H9 (cell line): ENCODE results near the gene AKR1B15. TPM values are rescaled to one million over a fixed set of nuclear protein-coding genes. Genes with fewer than 3 reads are reported as not detected.

Experiments
- DNase-seq: peaks from one replicate; pipeline ENCODE4 v3.0.0-alpha.2; 2017
- H2AFZ ChIP-seq: one replicate; pipeline ENCODE4 v1.6.1; 2013; ENCODE audit warnings: mild to moderate bottlenecking, low read length, control low read depth, moderate library complexity
- H2AK5ac ChIP-seq: 2 replicates; pipeline ENCODE4 v1.6.1; 2013; ENCODE audit warnings: low read length, control low read depth, mixed read lengths; ENCODE audit not compliant: insufficient read length
- H2BK120ac ChIP-seq: one replicate; pipeline ENCODE4 v1.6.1; 2013; ENCODE audit warnings: low read depth, mild to moderate bottlenecking, low read length, control low read depth, inconsistent platforms; ENCODE audit not compliant: poor library complexity, severe bottlenecking
- H2BK12ac ChIP-seq: 2 replicates; pipeline ENCODE4 v1.6.1; 2013; ENCODE audit warnings: low read length, control low read depth, mixed read lengths, low read depth; ENCODE audit not compliant: insufficient read length
- H2BK15ac ChIP-seq: 2 replicates; pipeline ENCODE4 v1.6.1; 2013; ENCODE audit warnings: low read depth, low read length, control low read depth
- H2BK20ac ChIP-seq: one replicate; pipeline ENCODE4 v1.6.1; 2013; ENCODE audit warnings: low read depth, mild to moderate bottlenecking, low read length, control low read depth, inconsistent platforms; ENCODE audit not compliant: poor library complexity, severe bottlenecking
- H2BK5ac ChIP-seq: 2 replicates; pipeline ENCODE4 v1.6.1; 2013; ENCODE audit warnings: low read length, control low read depth, mixed read lengths; ENCODE audit not compliant: insufficient read length
- H3K14ac ChIP-seq: 2 replicates; pipeline ENCODE4 v1.6.1; 2013; ENCODE audit warnings: low read length, control low read depth; ENCODE audit not compliant: insufficient read depth
- H3K18ac ChIP-seq: 2 replicates; pipeline ENCODE4 v1.6.1; 2013; ENCODE audit warnings: low read depth, mild to moderate bottlenecking, mixed read lengths, low read length, control low read depth; ENCODE audit not compliant: insufficient read length
- H3K23ac ChIP-seq: 2 replicates; pipeline ENCODE4 v1.6.1; 2013; ENCODE audit warnings: low read length, control low read depth, mixed read lengths, low read depth; ENCODE audit not compliant: insufficient read length
- H3K23me2 ChIP-seq: 2 replicates; pipeline ENCODE4 v1.6.1; 2013; ENCODE audit warnings: low read depth, mild to moderate bottlenecking, mixed read lengths, low read length, control low read depth; ENCODE audit not compliant: insufficient read length, poor library complexity, severe bottlenecking
- H3K27ac ChIP-seq: 2 replicates; pipeline ENCODE4 v1.5.1; 2013; ENCODE audit warnings: low read length, control low read depth, mixed read lengths, low read depth; ENCODE audit not compliant: insufficient read length
- H3K27me3 ChIP-seq: 2 replicates; pipeline ENCODE4 v1.6.1; 2013; ENCODE audit warnings: low read length, control low read depth, inconsistent platforms; ENCODE audit not compliant: insufficient read depth
- H3K4ac ChIP-seq: 2 replicates; pipeline ENCODE4 v1.6.1; 2013; ENCODE audit warnings: low read depth, mild to moderate bottlenecking, control low read depth, inconsistent platforms, low read length, moderate library complexity
- H3K4me1 ChIP-seq: 2 replicates; pipeline ENCODE4 v1.6.1; 2013; ENCODE audit warnings: low read length, control low read depth, inconsistent platforms; ENCODE audit not compliant: insufficient read depth
- H3K4me2 ChIP-seq: 2 replicates; pipeline ENCODE4 v1.6.1; 2013; ENCODE audit warnings: low read length, control low read depth, mixed read lengths; ENCODE audit not compliant: insufficient read length, insufficient read depth
- H3K56ac ChIP-seq: 2 replicates; pipeline ENCODE4 v1.6.1; 2013; ENCODE audit warnings: low read depth, mild to moderate bottlenecking, mixed read lengths, low read length, control low read depth; ENCODE audit not compliant: insufficient read length
- H3K79me1 ChIP-seq: 2 replicates; pipeline ENCODE4 v1.6.1; 2013; ENCODE audit warnings: low read depth, mild to moderate bottlenecking, moderate library complexity, low read length, control low read depth, inconsistent platforms; ENCODE audit not compliant: insufficient read depth, poor library complexity, severe bottlenecking
- H3K79me2 ChIP-seq: 2 replicates; pipeline ENCODE4 v1.6.1; 2013; ENCODE audit warnings: low read length, control low read depth, inconsistent platforms; ENCODE audit not compliant: insufficient read depth
- H3K9ac ChIP-seq: 2 replicates; pipeline ENCODE4 v1.6.1; 2013; ENCODE audit warnings: low read length, control low read depth, mixed read lengths; ENCODE audit not compliant: insufficient read length; ENCODE audit errors: extremely low read depth
- H3K9me3 ChIP-seq: one replicate; pipeline ENCODE4 v1.6.1; 2013; ENCODE audit warnings: low read depth, low read length, inconsistent platforms; ENCODE audit not compliant: control insufficient read depth
- H3T11ph ChIP-seq: one replicate; pipeline ENCODE4 v1.6.1; 2013; ENCODE audit warnings: mild to moderate bottlenecking, low read length, control low read depth, inconsistent platforms
- H4K20me1 ChIP-seq: one replicate; pipeline ENCODE4 v1.6.1; 2013; ENCODE audit not compliant: control insufficient read depth, insufficient read length, insufficient read depth
- H4K5ac ChIP-seq: 2 replicates; pipeline ENCODE4 v1.6.1; 2013; ENCODE audit warnings: low read depth, mild to moderate bottlenecking, mixed read lengths, low read length, control low read depth; ENCODE audit not compliant: insufficient read length
- H4K8ac ChIP-seq: replicated peaks from 2 replicates; pipeline ENCODE4 v1.6.1; 2013; ENCODE audit warnings: low read length, control low read depth, mixed read lengths, low read depth; ENCODE audit not compliant: insufficient read length
- H4K91ac ChIP-seq: 2 replicates; pipeline ENCODE4 v1.6.1; 2013; ENCODE audit warnings: low read depth, mild to moderate bottlenecking, moderate library complexity, mixed read lengths, low read length, control low read depth; ENCODE audit not compliant: insufficient read length
- H3K27ac Mint-ChIP-seq, 3 experiments: 2 replicates in 2 of 3; 3 replicates in 1 of 3; pipeline ENCODE4 v1.8.0; 2020 to 2021; ENCODE audit warnings: mixed read lengths in 3 of 3, mild to moderate bottlenecking in 1 of 3, moderate library complexity in 1 of 3
- H3K27me3 Mint-ChIP-seq: 2 replicates; pipeline ENCODE4 v1.8.0; 2021; ENCODE audit warnings: low read depth, mild to moderate bottlenecking, moderate library complexity, mixed read lengths
- H3K36me3 Mint-ChIP-seq, 3 experiments: 2 replicates in 2 of 3; 3 replicates in 1 of 3; pipeline ENCODE4 v1.8.0; 2020 to 2021; ENCODE audit warnings: low read depth in 3 of 3, mixed read lengths in 3 of 3; ENCODE audit not compliant: insufficient read depth in 1 of 3
- H3K4me1 Mint-ChIP-seq, 2 experiments: 2 replicates each; pipeline ENCODE4 v1.8.0; 2020; ENCODE audit warnings: mixed read lengths in 2 of 2
- H3K4me3 Mint-ChIP-seq, 2 experiments: 2 replicates in 1 of 2; 3 replicates in 1 of 2; pipeline ENCODE4 v1.8.0; 2020 to 2021; ENCODE audit warnings: mild to moderate bottlenecking in 2 of 2, mixed read lengths in 2 of 2, moderate library complexity in 1 of 2
- H3K9me3 Mint-ChIP-seq, 2 experiments: 2 replicates in 1 of 2; 3 replicates in 1 of 2; pipeline ENCODE4 v1.8.0; 2020; ENCODE audit warnings: mild to moderate bottlenecking in 2 of 2, mixed read lengths in 2 of 2, moderate library complexity in 1 of 2
- WGBS: extraction: QIAGEN DNeasy Blood & Tissue Kit; methylation state at CpG from one replicate; pipeline ENCODE4 v1.1.7; 2013; ENCODE audit warnings: missing lambda C conversion rate, low lambda C conversion rate, mixed read lengths; ENCODE audit not compliant: insufficient read length; ENCODE audit errors: extremely low coverage; 5-methylcytosine and 5-hydroxymethylcytosine counted together
- total RNA-seq: library from RNA; stranded (reverse); gene quantifications from 2 replicates; pipeline ENCODE4 v1.2.1, GENCODE V29; 2021
- TF ChIP-seq, protein P1 (sequence below): fragments of 200-600 bp; sonication (generic); conservative IDR thresholded peaks from 3 replicates; pipeline ENCODE4 v1.8.0; 2021; ENCODE audit warnings: antibody characterized with exemption, mild to moderate bottlenecking

The AKR1B15 gene
- total RNA-seq, 1 experiment from 2014 or later, result not detected

- Histone ChIP-seq H3K23me2 (no peaks in the 10 kb centered on the region), H2BK12ac (no peak overlapping the region), H4K91ac (no peak overlapping the region), H3K79me1 (no peaks in the 10 kb centered on the region), H3K79me2 (no peaks in the 10 kb centered on the region), H3K56ac (no peak overlapping the region), H3K27ac (no peak overlapping the region), H3K14ac (no peak overlapping the region), H4K20me1 (no peaks in the 10 kb centered on the region), H3K9ac (no peak overlapping the region), H2BK5ac (no peak overlapping the region), H3K27me3 (no peaks in the 10 kb centered on the region), H2BK120ac (no peak overlapping the region), H3T11ph (no peak overlapping the region), H3K18ac (no peak overlapping the region), H3K4ac (no peak overlapping the region), H4K5ac (no peak overlapping the region), H2BK20ac (no peak overlapping the region), H2AK5ac (no peak overlapping the region), H3K4me2 (no peak overlapping the region), H2BK15ac (no peak overlapping the region), H3K23ac (no peak overlapping the region), H4K8ac (no peak overlapping the region), H2AFZ (no peak overlapping the region), H3K9me3 (no peaks in the 10 kb centered on the region), H3K4me1 (no peaks in the 10 kb centered on the region)
- no peak for DNase-seq
- H3K27me3 Mint-ChIP-seq, result peaks cover 11% of the 10 kb centered on the region
- H3K4me3 Mint-ChIP-seq, result no peak overlapping the region
- WGBS, result no CpG with 5 or more reads among the region's 2 CpGs
- H3K9me3 Mint-ChIP-seq, result peaks cover 24 to 27% of the 10 kb centered on the region in 2 experiments
- H3K27ac Mint-ChIP-seq, result no peak overlapping the region
- H3K36me3 Mint-ChIP-seq, result peaks cover 7 to 19% (median 8%) of the 10 kb centered on the region in 3 experiments; a peak in 5 of 7 replicates
- H3K4me1 Mint-ChIP-seq, result no peaks in the 10 kb centered on the region
- TF ChIP-seq, protein P1, sequence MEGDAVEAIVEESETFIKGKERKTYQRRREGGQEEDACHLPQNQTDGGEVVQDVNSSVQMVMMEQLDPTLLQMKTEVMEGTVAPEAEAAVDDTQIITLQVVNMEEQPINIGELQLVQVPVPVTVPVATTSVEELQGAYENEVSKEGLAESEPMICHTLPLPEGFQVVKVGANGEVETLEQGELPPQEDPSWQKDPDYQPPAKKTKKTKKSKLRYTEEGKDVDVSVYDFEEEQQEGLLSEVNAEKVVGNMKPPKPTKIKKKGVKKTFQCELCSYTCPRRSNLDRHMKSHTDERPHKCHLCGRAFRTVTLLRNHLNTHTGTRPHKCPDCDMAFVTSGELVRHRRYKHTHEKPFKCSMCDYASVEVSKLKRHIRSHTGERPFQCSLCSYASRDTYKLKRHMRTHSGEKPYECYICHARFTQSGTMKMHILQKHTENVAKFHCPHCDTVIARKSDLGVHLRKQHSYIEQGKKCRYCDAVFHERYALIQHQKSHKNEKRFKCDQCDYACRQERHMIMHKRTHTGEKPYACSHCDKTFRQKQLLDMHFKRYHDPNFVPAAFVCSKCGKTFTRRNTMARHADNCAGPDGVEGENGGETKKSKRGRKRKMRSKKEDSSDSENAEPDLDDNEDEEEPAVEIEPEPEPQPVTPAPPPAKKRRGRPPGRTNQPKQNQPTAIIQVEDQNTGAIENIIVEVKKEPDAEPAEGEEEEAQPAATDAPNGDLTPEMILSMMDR, result no peak
Observed at GRCh38 chr7:134587750-134588149, 38.8 kb downstream of the AKR1B15 start.
